Right lobe of liver (tissue), 4 donors: ENCODE measurements around the gene GMIP.

ENCODE experiments used
- CTCF ChIP-seq, 4 donors: fragments of 200-600 bp in 3 of 4; fragments of 450-650 bp in 1 of 4; IDR thresholded peaks; one replicate each; pipeline versions ENCODE4 v1.5.1 to v1.8.0; 2016 to 2022; ENCODE audit warnings: antibody characterized with exemption in 4 of 4, mild to moderate bottlenecking in 2 of 4
- POLR2A ChIP-seq: fragments of 450-650 bp; IDR thresholded peaks from one replicate; pipeline ENCODE4 v1.6.1; 2017; ENCODE audit warnings: antibody characterized with exemption, mild to moderate bottlenecking
- donor health status: DM: no; HTN: no; CAD: no.
- donor health status: DM: no; HTN: no; CAD: no.
- donor health status: DM: no; HTN: yes; CAD: no.

GRCh38 chr19:19588546-19588945, 54.9 kb downstream of the GMIP start:
- no peak for TF ChIP-seq CTCF (IDR thresholded peaks at IDR 0.05)
- no peak for TF ChIP-seq POLR2A
